A549 (cell line): ENCODE data around the gene KIAA1755.

Experiments used
- BHLHE40 ChIP-seq: IDR thresholded peaks from 2 replicates; pipeline ENCODE4 v1.6.1; 2012; ENCODE audit warnings: low read depth, low read length, inconsistent platforms
- CHD2 ChIP-seq: fragments of 150-350 bp; IDR thresholded peaks from 2 replicates; pipeline ENCODE4 v1.6.1; 2014; ENCODE audit warnings: low read length; ENCODE audit not compliant: partially characterized antibody
- HOXB5 ChIP-seq: fragments of 250-450 bp; sonication (Bioruptor Pico); IDR thresholded peaks from 2 replicates; pipeline ENCODE4 v1.5.0; 2020; ENCODE audit warnings: mild to moderate bottlenecking, moderate library complexity
- POLR2A ChIP-seq: IDR thresholded peaks from 2 replicates; pipeline ENCODE4 v1.6.1; 2012; ENCODE audit warnings: mild to moderate bottlenecking, low read length
- RAD21 ChIP-seq, 2 experiments: fragments of >200 bp in 1 of 2; sonication (Bioruptor Twin) in 1 of 2; formaldehyde crosslinking in 1 of 2; IDR thresholded peaks in 1 of 2; conservative IDR thresholded peaks in 1 of 2; 2 replicates in 1 of 2; 3 replicates in 1 of 2; pipeline ENCODE4 v1.6.1; 2012 to 2018; ENCODE audit warnings: inconsistent platforms in 1 of 2
- RFX5 ChIP-seq: fragments of 450-650 bp; IDR thresholded peaks from 2 replicates; pipeline ENCODE4 v1.7.1; 2014; ENCODE audit warnings: antibody characterized with exemption, mild to moderate bottlenecking, moderate library complexity
- TF ChIP-seq, protein P1 (sequence below): fragments of >200 bp; sonication (Bioruptor Twin); formaldehyde crosslinking; IDR thresholded peaks from 3 replicates; pipeline ENCODE4 v1.5.1; 2016

- TF ChIP-seq, protein P1, sequence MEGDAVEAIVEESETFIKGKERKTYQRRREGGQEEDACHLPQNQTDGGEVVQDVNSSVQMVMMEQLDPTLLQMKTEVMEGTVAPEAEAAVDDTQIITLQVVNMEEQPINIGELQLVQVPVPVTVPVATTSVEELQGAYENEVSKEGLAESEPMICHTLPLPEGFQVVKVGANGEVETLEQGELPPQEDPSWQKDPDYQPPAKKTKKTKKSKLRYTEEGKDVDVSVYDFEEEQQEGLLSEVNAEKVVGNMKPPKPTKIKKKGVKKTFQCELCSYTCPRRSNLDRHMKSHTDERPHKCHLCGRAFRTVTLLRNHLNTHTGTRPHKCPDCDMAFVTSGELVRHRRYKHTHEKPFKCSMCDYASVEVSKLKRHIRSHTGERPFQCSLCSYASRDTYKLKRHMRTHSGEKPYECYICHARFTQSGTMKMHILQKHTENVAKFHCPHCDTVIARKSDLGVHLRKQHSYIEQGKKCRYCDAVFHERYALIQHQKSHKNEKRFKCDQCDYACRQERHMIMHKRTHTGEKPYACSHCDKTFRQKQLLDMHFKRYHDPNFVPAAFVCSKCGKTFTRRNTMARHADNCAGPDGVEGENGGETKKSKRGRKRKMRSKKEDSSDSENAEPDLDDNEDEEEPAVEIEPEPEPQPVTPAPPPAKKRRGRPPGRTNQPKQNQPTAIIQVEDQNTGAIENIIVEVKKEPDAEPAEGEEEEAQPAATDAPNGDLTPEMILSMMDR = no peak
- no peak for TF ChIP-seq RAD21 (conservative IDR thresholded peaks at IDR 0.05 in 1 of 2, IDR thresholded peaks at IDR 0.05 in 1 of 2)
- no peak for TF ChIP-seq POLR2A
- no peak for TF ChIP-seq CHD2
- no peak for TF ChIP-seq RFX5
- TF ChIP-seq HOXB5 = no peak
- no peak for TF ChIP-seq BHLHE40
Measured at GRCh38 chr20:38256021-38256420, 4.5 kb downstream of the KIAA1755 start.
